ENCODE results near the gene RASSF4. TPM values are rescaled to one million over a fixed set of nuclear protein-coding genes. Genes with fewer than 3 reads are reported as not detected.

The RASSF4 gene
- polyA plus RNA-seq, 1 donor (not counting 4 experiments of a cell fraction or from before 2014, with no cell fraction given): 0.20 TPM

GRCh38 chr10:44975431-44976331 is 16.1 kb downstream of the RASSF4 start:
- Histone ChIP-seq H3K27ac (ENCODE audit: control insufficient read depth, insufficient read depth, low read length) (no peak overlapping the region), H4K20me1 (ENCODE audit: control insufficient read depth, extremely low read depth, insufficient read depth, low read length) (no peaks in the 10 kb centered on the region), H3K36me3 (ENCODE audit: control insufficient read depth in 2 of 2, extremely low read depth in 1 of 2, insufficient read depth in 2 of 2, low read length in 2 of 2) (no peaks in the 10 kb centered on the region), H3K4me1 (ENCODE audit: control insufficient read depth, extremely low read depth, insufficient read depth, low read length) (peaks cover 39% of the 10 kb centered on the region), H3K79me2 (ENCODE audit: control insufficient read depth, insufficient read depth, low read length) (no peaks in the 10 kb centered on the region), H3K9me3 (ENCODE audit: control insufficient read depth, low read depth, low read length) (no peaks in the 10 kb centered on the region), H2AFZ (ENCODE audit: control insufficient read depth, low read length) (no peak overlapping the region), H3K4me3 (ENCODE audit: control insufficient read depth in 2 of 3, extremely low read depth in 1 of 3, insufficient read depth in 2 of 3, low read depth in 1 of 3, low read length in 3 of 3) (no peak overlapping the region), H3K27me3 (ENCODE audit: control insufficient read depth, extremely low read depth, insufficient read depth, low read length) (no peaks in the 10 kb centered on the region), H3K4me2 (ENCODE audit: control insufficient read depth, extremely low read depth, insufficient read depth, low read depth, low read length) (no peak overlapping the region), H3K9ac (ENCODE audit: control insufficient read depth, extremely low read depth, insufficient read depth, low read length) (no peak overlapping the region), H3K9me1 (ENCODE audit: control insufficient read depth, extremely low read depth, insufficient read depth, low read length) (no peaks in the 10 kb centered on the region)
- dilution Hi-C loops (cut with MboI; ENCODE audit: extremely low pct_ligation_motif_present, low sequenced_read_pairs): no loop called here
- TF ChIP-seq CTCF (optimal IDR thresholded peaks at IDR 0.05 in 1 of 3, IDR thresholded peaks at IDR 0.05 in 1 of 3, conservative IDR thresholded peaks at IDR 0.05 in 1 of 3; ENCODE audit: extremely low read depth in 1 of 3, insufficient read depth in 2 of 3, low read length in 3 of 3) (no peak), EZH2 (IDR thresholded peaks at IDR 0.05; ENCODE audit: low read length) (no peak)
- DNase-seq (ENCODE audit: low read depth, low spot score) (no peak), FAIRE-seq (no peak)

GRCh38 chr10:44976352-44977198 is 17.0 kb downstream of the RASSF4 start:
- H3K4me3 ChIP-seq (ENCODE audit: control insufficient read depth in 2 of 3, extremely low read depth in 1 of 3, insufficient read depth in 2 of 3, low read depth in 1 of 3, low read length in 3 of 3): no peak overlapping the region
- H2AFZ ChIP-seq (ENCODE audit: control insufficient read depth, low read length): no peak overlapping the region
- H3K9me3 ChIP-seq (ENCODE audit: control insufficient read depth, low read depth, low read length): no peaks in the 10 kb centered on the region
- no peaks in the 10 kb centered on the region for H3K27me3 ChIP-seq (ENCODE audit: control insufficient read depth, extremely low read depth, insufficient read depth, low read length)
- no peak for FAIRE-seq
- TF ChIP-seq EZH2 (IDR thresholded peaks at IDR 0.05; ENCODE audit: low read length): no peak
- TF ChIP-seq CTCF (optimal IDR thresholded peaks at IDR 0.05 in 1 of 3, IDR thresholded peaks at IDR 0.05 in 1 of 3, conservative IDR thresholded peaks at IDR 0.05 in 1 of 3; ENCODE audit: extremely low read depth in 1 of 3, insufficient read depth in 2 of 3, low read length in 3 of 3): no peak
- no peaks in the 10 kb centered on the region for H4K20me1 ChIP-seq (ENCODE audit: control insufficient read depth, extremely low read depth, insufficient read depth, low read length)
- H3K9me1 ChIP-seq (ENCODE audit: control insufficient read depth, extremely low read depth, insufficient read depth, low read length): no peaks in the 10 kb centered on the region
- H3K36me3 ChIP-seq (ENCODE audit: control insufficient read depth in 2 of 2, extremely low read depth in 1 of 2, insufficient read depth in 2 of 2, low read length in 2 of 2): no peaks in the 10 kb centered on the region
- H3K27ac ChIP-seq (ENCODE audit: control insufficient read depth, insufficient read depth, low read length): no peak overlapping the region
- no peak overlapping the region for H3K4me2 ChIP-seq (ENCODE audit: control insufficient read depth, extremely low read depth, insufficient read depth, low read depth, low read length)
- no peak for DNase-seq (ENCODE audit: low read depth, low spot score)
- peaks cover 48% of the 10 kb centered on the region for H3K4me1 ChIP-seq (ENCODE audit: control insufficient read depth, extremely low read depth, insufficient read depth, low read length)
- H3K9ac ChIP-seq (ENCODE audit: control insufficient read depth, extremely low read depth, insufficient read depth, low read length): no peak overlapping the region
- dilution Hi-C loops (cut with MboI; ENCODE audit: extremely low pct_ligation_motif_present, low sequenced_read_pairs): no loop called here
- no peaks in the 10 kb centered on the region for H3K79me2 ChIP-seq (ENCODE audit: control insufficient read depth, insufficient read depth, low read length)
